Right renal cortex interstitium (tissue), 3 donors: ENCODE results near the gene TTC39C. TPM values are rescaled to one million over a fixed set of nuclear protein-coding genes. Genes with fewer than 3 reads are reported as not detected.
"Not testable (repeated sequence)": the region's sequence is repeated elsewhere in the genome, so short reads cannot be mapped to it uniquely, and the experiment has no call there.

Experiments
- DNase-seq, 3 donors: peaks; one replicate each; pipeline ENCODE4 v3.0.0-alpha.2; 2013; ENCODE audit warnings: low read depth in 3 of 3, low spot score in 2 of 3
- polyA plus RNA-seq, 3 donors: library from polyadenylated mRNA; unstranded; fragments of 120-200 nt; gene quantifications; one replicate each; pipeline ENCODE4 v1.2.1, GENCODE V29; 2013; ENCODE audit not compliant: insufficient read length in 3 of 3

TTC39C gene
- polyA plus RNA-seq, 3 donors, result 6.9 to 9.3 (median 6.9) TPM

DNA sequence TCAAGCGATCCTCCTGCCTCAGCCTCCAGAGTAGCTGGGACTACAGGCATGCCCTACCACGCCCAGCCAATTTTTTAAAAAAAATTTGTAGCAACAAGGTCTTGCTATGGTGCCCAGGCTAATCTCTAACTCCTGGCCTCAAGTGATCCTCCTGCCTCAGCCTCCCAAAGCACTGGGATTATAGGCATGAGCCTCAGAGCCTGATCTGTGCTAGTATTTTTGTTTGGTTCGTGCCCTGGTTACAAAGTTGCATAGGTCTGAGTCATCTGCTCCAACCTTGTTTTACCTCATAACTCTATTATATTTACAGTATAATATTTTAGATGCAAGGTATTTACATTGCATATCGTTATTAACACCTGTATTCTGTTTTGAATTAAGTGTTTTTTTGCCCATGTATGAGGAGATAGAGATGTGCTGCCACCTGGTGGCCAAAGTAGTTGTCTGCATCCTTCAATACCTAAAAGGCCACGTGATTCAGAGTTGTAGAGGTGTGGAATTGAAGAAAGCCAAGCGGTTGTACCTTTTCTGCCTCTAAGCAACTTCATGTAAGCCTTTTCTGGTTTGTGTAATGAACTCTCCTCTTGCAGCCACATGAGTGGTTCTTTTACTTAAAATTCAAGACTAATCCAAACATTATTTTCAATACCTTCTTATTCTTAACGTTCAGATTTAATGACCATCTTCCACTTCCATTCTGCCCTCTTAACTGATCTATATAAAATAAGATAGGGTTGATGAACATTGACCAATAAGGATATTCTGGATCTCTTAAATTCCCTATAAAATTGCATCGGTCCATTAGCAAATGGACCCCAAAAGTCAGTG, 104.4 kb downstream of the TTC39C start:
- DNase-seq, result peak; percentile 50 to 65 (median 56)

- no peak for DNase-seq
Measured at GRCh38 chr18:24120676-24121075, 106.1 kb downstream of the TTC39C start.

DNA sequence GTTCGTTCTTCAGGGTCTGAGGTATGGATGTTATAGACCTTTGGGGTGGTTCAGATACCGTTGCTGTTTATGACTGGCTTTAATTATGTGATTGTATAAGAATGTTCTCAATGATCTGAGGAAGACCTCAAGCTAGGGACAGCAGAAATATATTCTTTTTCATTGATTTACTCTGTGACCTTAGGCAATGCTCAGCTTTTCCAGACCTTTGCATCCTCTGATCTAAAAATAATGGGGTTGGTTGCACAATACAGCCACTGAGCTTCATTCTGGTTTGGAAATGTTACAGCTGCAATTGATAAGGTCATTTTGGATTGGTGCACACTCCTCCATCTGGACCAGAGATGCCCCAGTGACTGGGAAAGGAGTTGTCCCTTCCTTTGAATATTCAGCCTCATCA, 107.1 kb downstream of the TTC39C start:
- DNase-seq, result no peak

DNA sequence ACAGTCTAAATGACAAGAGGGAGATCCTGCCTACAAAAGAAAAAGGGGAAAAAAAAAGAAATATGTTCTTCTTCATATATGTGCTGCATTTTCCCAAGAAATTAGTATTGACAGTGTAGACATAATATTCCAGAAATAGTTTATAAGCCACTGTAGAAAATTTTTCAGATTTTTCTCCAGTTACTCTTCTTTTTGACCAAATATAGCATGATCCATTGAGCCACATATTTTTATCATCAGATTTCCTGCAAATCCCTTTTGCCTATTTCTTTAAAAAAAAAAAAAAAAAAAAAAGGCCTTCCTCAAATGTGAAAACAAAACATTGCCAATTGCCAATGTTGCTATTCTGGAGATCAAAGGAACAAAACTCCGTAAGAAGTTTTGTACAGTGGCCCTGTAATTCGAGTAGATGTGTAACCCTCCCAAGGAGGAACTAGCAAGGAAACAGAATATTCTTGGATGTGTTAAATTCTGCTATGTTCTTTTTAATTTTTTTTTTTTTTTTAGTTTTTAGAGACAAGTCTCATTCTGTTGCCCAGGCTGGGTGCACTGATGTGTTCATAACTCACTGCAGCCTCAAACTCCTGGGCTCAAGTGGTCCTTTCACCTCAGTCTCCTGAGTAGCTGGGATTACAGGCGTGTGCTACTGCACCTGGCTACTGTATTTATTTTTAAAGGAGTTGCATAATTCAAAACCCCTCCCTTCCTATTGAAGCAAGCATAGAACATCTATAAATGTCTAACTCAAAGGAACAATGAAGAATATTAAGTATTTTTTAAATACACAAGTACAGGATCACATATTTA, 111.8 kb downstream of the TTC39C start:
- no peak for DNase-seq

DNA sequence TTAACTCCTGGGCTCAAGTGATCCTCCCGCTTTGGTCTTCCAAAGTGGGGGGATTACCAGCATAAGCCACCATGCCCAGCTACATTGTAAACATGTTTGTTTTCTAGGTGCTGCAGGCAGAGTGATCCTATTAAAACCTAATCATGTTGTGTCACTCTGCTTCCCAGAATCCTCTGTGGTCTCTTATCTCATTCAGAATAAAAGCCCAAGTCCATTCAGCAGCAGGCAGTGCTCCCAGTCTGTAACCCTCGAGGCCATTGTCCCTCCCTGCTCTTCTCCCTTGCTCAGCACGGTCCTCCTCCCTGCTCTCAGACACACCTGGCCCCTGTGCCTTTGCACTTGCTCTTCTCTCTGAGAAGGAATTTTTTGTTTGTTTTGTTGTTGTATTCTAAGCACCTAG, 113.2 kb downstream of the TTC39C start:
- no peak for DNase-seq

- no peak for DNase-seq
Measured at GRCh38 chr18:24128700-24129099, 114.1 kb downstream of the TTC39C start.

DNA sequence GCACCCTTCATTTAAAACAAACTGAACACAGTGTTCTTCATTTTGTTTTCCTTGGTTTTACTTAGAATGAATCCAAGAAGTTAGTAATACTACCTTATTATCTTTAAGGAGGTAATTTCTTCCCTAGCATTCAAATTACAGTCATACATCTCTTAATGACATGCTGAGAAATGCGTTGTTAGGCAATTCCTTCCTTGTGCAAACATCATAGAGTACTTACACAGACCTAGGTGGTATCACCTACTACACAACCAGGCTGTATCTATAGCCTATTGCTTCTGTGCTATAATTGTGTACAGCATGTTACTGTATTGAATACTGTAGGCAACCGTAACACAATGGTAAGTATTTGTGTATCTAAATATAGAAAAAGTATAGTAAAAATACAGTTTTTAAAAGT, 115.9 kb downstream of the TTC39C start:
- DNase-seq, result no peak

DNA sequence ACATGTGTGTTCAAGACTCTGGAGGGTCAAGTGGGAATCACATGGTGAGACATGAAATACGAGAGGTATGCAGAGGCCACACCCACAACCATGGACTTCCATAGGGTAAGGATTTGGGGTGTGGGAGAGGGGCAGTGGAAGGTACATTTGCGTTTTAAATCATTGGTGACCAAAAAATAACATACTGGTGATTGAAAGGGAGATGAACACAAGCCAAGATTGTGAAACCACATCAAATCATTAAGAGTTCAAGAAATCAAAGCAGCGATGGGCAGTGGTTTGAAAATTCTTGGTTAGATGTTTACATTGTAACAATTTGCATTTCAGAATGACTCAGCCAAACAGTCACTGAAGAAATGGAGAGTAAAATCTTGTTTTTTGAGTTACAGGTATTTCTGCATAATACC, 122.4 kb downstream of the TTC39C start:
- no peak for DNase-seq

GRCh38 chr18:24138409-24138788, 123.8 kb downstream of the TTC39C start:
- no peak for DNase-seq

GRCh38 chr18:24138789-24139616, 124.4 kb downstream of the TTC39C start, which contains the start of gene CABYR:
Gene CABYR (plus strand): TSS chr18:24139062. CDS start chr18:24143115, 4,053 bp downstream.
- DNase-seq, result peak; percentile 54 to 67 (median 65)

DNA sequence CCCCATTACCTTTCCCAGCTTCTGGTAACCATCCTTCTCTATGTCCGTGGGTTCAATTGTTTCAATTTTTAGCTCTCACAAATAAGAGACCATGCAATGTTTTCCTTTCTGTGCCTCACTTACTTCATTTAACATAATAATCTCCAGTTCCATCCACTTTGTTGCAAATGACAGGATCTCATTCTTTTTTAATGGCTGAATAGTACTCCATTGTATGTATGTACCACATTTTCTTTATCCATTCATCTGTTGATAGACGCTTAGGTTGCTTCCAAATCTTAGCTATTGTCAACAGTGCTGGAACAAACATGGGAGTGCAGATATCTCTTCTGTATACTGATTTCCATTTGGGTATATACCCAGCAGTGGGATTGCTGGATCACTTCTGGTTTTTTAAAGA, 126.1 kb downstream of the TTC39C start:
- no peak for DNase-seq

DNA sequence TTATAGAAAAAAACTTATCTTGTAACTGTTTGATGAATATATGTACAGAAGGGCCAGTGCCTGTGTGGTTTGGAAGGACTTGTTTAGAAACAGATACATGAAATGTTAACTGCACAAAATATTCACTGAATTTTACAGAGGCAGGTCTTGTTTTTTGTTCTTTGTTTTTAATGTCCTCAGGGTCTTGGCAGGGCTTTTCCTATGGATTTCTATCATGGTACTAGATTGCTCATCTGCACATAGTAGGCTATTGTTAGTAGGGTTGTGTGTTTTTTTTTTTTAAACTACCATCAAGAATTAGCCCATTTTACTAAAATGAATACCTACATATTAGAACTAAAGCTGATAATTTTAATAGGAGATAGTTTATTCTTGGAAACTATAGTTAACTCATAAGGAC, 127.8 kb downstream of the TTC39C start:
- no peak for DNase-seq

- not testable (repeated sequence) for DNase-seq
Measured at GRCh38 chr18:24149591-24149990, 135.0 kb downstream of the TTC39C start.

DNA sequence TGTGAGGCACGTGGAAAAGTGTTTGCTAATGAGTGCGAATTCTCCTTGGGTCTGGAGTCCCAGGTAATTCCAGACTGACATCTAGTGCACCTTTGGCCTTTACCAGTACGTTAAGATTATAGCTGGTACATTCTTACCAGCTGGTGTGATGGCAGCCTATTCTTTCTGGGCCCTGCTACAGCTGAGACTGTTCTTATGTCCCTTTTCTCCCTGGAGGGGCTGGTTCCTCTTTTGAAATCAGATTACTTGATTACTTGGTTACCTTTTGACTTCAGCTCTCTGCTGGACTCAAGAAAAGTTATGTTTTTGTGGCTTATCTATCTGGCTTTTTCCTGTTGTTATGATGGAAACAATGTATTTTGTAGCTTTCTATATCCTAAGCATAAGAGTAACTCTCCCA, 138.8 kb downstream of the TTC39C start:
- no peak for DNase-seq

GRCh38 chr18:24157855-24158254, 143.3 kb downstream of the TTC39C start:
- no peak for DNase-seq

- no peak for DNase-seq
Measured at GRCh38 chr18:24160086-24160485, 145.5 kb downstream of the TTC39C start.

- DNase-seq, result no peak
Measured at GRCh38 chr18:24161304-24161703, 146.8 kb downstream of the TTC39C start.

DNA sequence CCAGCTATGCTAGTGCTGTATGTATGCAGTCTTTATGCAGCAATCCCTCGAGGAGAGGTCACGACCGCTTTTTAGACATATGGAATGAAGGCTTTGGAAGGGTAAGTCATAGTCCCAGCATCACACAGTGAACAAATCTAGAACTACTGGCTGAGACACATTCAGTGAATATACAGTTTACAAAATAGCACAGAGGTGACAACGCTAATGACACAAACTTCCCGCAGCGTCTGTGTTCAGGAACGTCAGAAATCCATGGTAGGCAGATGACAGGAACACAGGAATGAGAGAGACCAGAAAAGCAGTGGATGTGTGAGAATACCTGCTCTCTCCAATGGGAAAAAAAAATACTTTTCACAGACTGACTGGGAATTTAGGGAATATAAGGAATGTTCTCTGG, 153.9 kb downstream of the TTC39C start:
- no peak for DNase-seq

DNA sequence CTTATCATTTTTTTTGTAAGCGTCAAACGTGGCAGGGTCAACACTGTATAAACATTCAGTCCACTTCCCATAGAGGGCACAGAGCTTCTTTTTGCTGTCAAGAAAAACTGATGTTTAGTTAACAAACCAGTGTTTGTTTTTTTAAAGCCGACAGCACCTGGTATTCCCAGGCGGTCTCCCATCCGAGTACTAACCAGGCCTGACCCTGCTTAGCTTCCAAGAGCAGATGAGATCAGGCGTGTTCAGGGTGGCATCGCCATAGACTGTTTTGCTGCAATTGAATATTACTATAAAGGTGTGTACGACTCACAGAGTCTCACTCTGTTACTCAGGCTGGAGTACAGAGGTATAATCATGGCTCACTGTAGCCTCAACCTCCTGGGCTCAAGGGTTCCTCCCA, 155.8 kb downstream of the TTC39C start:
- DNase-seq, result no peak

DNA sequence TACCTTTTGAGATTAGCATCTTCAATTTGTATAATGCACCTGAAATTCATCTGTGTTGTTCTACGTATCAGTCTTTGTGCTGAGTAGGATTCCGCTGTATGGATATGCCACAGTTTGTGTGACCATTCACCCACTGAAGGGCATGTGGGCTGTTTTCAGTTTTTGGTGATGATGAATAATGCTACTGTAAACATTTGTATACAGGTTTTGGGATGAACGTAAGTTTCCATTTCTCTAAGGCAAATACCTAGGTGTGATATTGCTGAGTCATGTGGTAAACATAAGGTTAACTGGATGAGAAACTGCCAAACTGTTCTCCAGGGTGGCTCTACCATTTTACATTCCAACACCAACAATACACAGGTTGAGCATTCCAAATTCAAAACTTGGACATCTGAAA, 159.4 kb downstream of the TTC39C start:
- no peak for DNase-seq
